Measurements from ENCODE around the gene PABPC3.

GRCh38 chr13:25062479-25062878 is 33.5 kb upstream of the PABPC3 start:
- TF ChIP-seq CTCF (conservative IDR thresholded peaks at IDR 0.05 in 1 of 2, IDR thresholded peaks at IDR 0.05 in 1 of 2; ENCODE audit: low read depth in 1 of 2, low read length in 2 of 2), result no peak
- no peak for TF ChIP-seq EZH2 (IDR thresholded peaks at IDR 0.05; ENCODE audit: low read length, missing control alignments)

Data from fibroblast of lung (primary cell).